HepG2 (cell line): ENCODE data around the gene CEP104. TPM values are rescaled to one million over a fixed set of nuclear protein-coding genes. Genes with fewer than 3 reads are reported as not detected.

Experiments
- ATAC-seq: fragments of 200-7000 bp; cut with Tn5 transposase; 3 replicates; pipeline ENCODE4 v1.9.1; 2020; ENCODE audit warnings: mild to moderate bottlenecking, moderate library complexity
- BruUV-seq: library from RNA; stranded (reverse); fragments of 400-500 nt; replicated peaks from 2 replicates; lab custom pipeline; 2021; lab: Mats Ljungman, UMichigan
- CTCF ChIA-PET: fragments of 300-600 bp; formaldehyde crosslinking; extraction: SDS; loops from one replicate; lab custom pipeline; 2021; ENCODE audit warnings: low total read pairs, inconsistent platforms, low intra/inter-chr PET ratio; lab: Yijun Ruan, JAX
- POLR2A ChIA-PET: fragments of 350-600 bp; sonication (Branson Sonifier 250); formaldehyde crosslinking; loops from one replicate; lab custom pipeline; 2020; ENCODE audit warnings: antibody characterized with exemption, inconsistent platforms; lab: Yijun Ruan, JAX
- DNase-seq: peaks from one replicate; pipeline ENCODE4 v3.0.0-alpha.2; 2015; ENCODE audit warnings: low spot score
- FAIRE-seq: peaks from 3 replicates; lab custom pipeline; 2011; peaks lifted over from hg19 to GRCh38; lab: Jason Lieb, UNC
- H2AFZ ChIP-seq: one replicate; pipeline ENCODE4 v1.6.1; 2011; ENCODE audit warnings: low read length, inconsistent platforms
- H3K27ac ChIP-seq: fragments of 300-600 bp; 3 replicates; pipeline ENCODE4 v1.8.0; 2011; ENCODE audit warnings: mixed run types, mild to moderate bottlenecking, mixed read lengths, low read length, inconsistent platforms; ENCODE audit not compliant: insufficient read depth; ENCODE audit errors: extremely low read length
- H3K27me3 ChIP-seq, 2 experiments: fragments of 200-600 bp in 1 of 2; 2 replicates in 1 of 2; 3 replicates in 1 of 2; pipeline versions ENCODE4 v1.6.0 to v1.8.0; 2011; ENCODE audit warnings: low read length in 2 of 2, mild to moderate bottlenecking in 2 of 2, moderate library complexity in 2 of 2, inconsistent platforms in 1 of 2; ENCODE audit not compliant: insufficient read depth in 2 of 2, control insufficient read depth in 1 of 2
- H3K36me3 ChIP-seq, 2 experiments: fragments of 200-600 bp in 1 of 2; replicated peaks in 1 of 2; 2 replicates in 1 of 2; 3 replicates in 1 of 2; pipeline versions ENCODE4 v1.5.1 to v1.8.0; 2011; ENCODE audit warnings: low read length in 2 of 2, inconsistent platforms in 1 of 2; ENCODE audit not compliant: insufficient read depth in 2 of 2, control insufficient read depth in 1 of 2
- H3K4me1 ChIP-seq: 2 replicates; pipeline ENCODE4 v1.5.1; 2012; ENCODE audit warnings: low read length, inconsistent platforms; ENCODE audit not compliant: insufficient read depth
- H3K4me2 ChIP-seq: 2 replicates; pipeline ENCODE4 v1.6.0; 2011; ENCODE audit warnings: low read depth, low read length, inconsistent platforms
- H3K4me3 ChIP-seq, 3 experiments: fragments of 200-600 bp in 1 of 3; sonication (generic), shearing (Covaris generic) in 1 of 3; replicated peaks in 1 of 3; 2 replicates each; pipeline ENCODE4 v1.5.1; 2011 to 2016; ENCODE audit warnings: low read length in 3 of 3, inconsistent platforms in 2 of 3, low read depth in 2 of 3, mild to moderate bottlenecking in 2 of 3, control low read depth in 1 of 3, mixed read lengths in 1 of 3; ENCODE audit not compliant: insufficient read depth in 1 of 3
- H3K79me2 ChIP-seq: one replicate; pipeline ENCODE4 v1.6.1; 2011; ENCODE audit warnings: low read length, inconsistent platforms; ENCODE audit not compliant: insufficient read depth
- H3K9ac ChIP-seq: 2 replicates; pipeline ENCODE4 v1.6.0; 2011; ENCODE audit warnings: mild to moderate bottlenecking, low read depth, low read length, inconsistent platforms; ENCODE audit not compliant: insufficient read depth
- H3K9me3 ChIP-seq: 2 replicates; pipeline ENCODE4 v1.5.1; 2012; ENCODE audit warnings: mild to moderate bottlenecking, low read length
- H4K20me1 ChIP-seq: 2 replicates; pipeline ENCODE4 v1.6.0; 2011; ENCODE audit warnings: inconsistent platforms, mild to moderate bottlenecking, low read length, moderate library complexity; ENCODE audit not compliant: insufficient read depth
- DDIT3 ChIP-seq: sonication (generic); formaldehyde crosslinking; IDR thresholded peaks from 2 replicates; pipeline ENCODE4 v1.4.0; 2020; ENCODE audit warnings: mild to moderate bottlenecking, missing genetic modification reagents
- HDAC6 ChIP-seq: fragments of 200-600 bp; sonication (generic); IDR thresholded peaks from 2 replicates; pipeline ENCODE4 v1.7.0; 2017; ENCODE audit warnings: mild to moderate bottlenecking, antibody characterized with exemption, low read length, low read depth
- ISL2 ChIP-seq: sonication (generic); formaldehyde crosslinking; IDR thresholded peaks from 2 replicates; pipeline ENCODE4 v1.5.0; 2020; ENCODE audit warnings: missing genetic modification reagents
- KDM4B ChIP-seq: sonication (generic); formaldehyde crosslinking; IDR thresholded peaks from 2 replicates; pipeline ENCODE4 v1.4.0; 2020; ENCODE audit warnings: missing genetic modification reagents
- NCOA1 ChIP-seq: sonication (generic); formaldehyde crosslinking; IDR thresholded peaks from 2 replicates; pipeline ENCODE4 v1.9.0; 2021; ENCODE audit warnings: missing genetic modification reagents
- RFX5 ChIP-seq: IDR thresholded peaks from 2 replicates; pipeline ENCODE4 v1.6.1; 2011; ENCODE audit warnings: low read depth, low read length, improper control_type of control experiment
- ZBTB25 ChIP-seq: IDR thresholded peaks from 2 replicates; pipeline ENCODE4 v1.6.1; 2018; ENCODE audit warnings: missing genetic modification reagents
- ZBTB38 ChIP-seq: sonication (generic); formaldehyde crosslinking; IDR thresholded peaks from 2 replicates; pipeline ENCODE4 v1.5.1; 2020; ENCODE audit warnings: mild to moderate bottlenecking, missing genetic modification reagents
- ZHX2 ChIP-seq, 2 experiments: sonication (generic) in 1 of 2; formaldehyde crosslinking in 1 of 2; IDR thresholded peaks; 2 replicates each; pipeline versions ENCODE4 v1.6.1 to v1.9.0; 2014 to 2022; ENCODE audit warnings: antibody characterized with exemption in 1 of 2, borderline replicate concordance in 1 of 2, inconsistent platforms in 1 of 2, low read depth in 1 of 2, missing genetic modification reagents in 1 of 2
- ZNF512 ChIP-seq: sonication (generic); formaldehyde crosslinking; IDR thresholded peaks from 2 replicates; pipeline ENCODE4 v1.4.0; 2020; ENCODE audit warnings: mild to moderate bottlenecking, missing genetic modification reagents
- ZNF782 ChIP-seq: sonication (generic); formaldehyde crosslinking; IDR thresholded peaks from 2 replicates; pipeline ENCODE4 v1.4.0; 2020; ENCODE audit warnings: missing genetic modification reagents, mild to moderate bottlenecking, borderline replicate concordance
- WGBS: methylation state at CpG from one replicate; pipeline ENCODE4 v1.1.6; 2017; ENCODE audit warnings: low lambda C conversion rate; 5-methylcytosine and 5-hydroxymethylcytosine counted together
- in situ Hi-C: cut with HindIII; loops from 2 replicates; pipeline ENCODE4 v1.10.0; 2017; ENCODE audit warnings: low pct_unique_long_range_greater_than_20kb; ENCODE audit not compliant: extremely low pct_ligation_motif_present
- intact Hi-C: fragments of 100-400 bp; cut with micrococcal nuclease; formaldehyde crosslinking; loops from one replicate; pipeline ENCODE4 v1.10.0; 2022; ENCODE audit not compliant: unreplicated experiment
- polyA plus RNA-seq, 8 experiments: library from polyadenylated mRNA; depleted of rRNA in 3 of 8; stranded (reverse) in 7 of 8; unstranded in 1 of 8; fragments of >200 nt; fragmentation: Illumina TruSeq in 4 of 8; extraction: Trizol in 4 of 8; gene quantifications; 2 replicates each; pipeline versions ENCODE4 v1.2.1 to v1.2.3, GENCODE V29; 2011 to 2016; ENCODE audit warnings: low read depth in 4 of 8, missing spikeins in 1 of 8, mixed read lengths in 1 of 8; ENCODE audit not compliant: insufficient read depth in 1 of 8
- total RNA-seq, 5 experiments: library from RNA; depleted of rRNA; stranded (reverse); fragments of >200 nt; fragmentation: Illumina TruSeq; extraction: Trizol; gene quantifications; 2 replicates each; pipeline ENCODE4 v1.2.3, GENCODE V29; 2016; ENCODE audit warnings: low read depth in 1 of 5
- TF ChIP-seq, protein P1 (sequence below): sonication (generic); formaldehyde crosslinking; IDR thresholded peaks from 2 replicates; pipeline ENCODE4 v1.5.0; 2020; ENCODE audit warnings: missing genetic modification reagents

CEP104 gene
- total and polyA plus RNA-seq, 2 of the 13 experiments (the other 11 are each of a cell fraction or from before 2014, with no cell fraction given), result 20.4 to 30.1 TPM

DNA sequence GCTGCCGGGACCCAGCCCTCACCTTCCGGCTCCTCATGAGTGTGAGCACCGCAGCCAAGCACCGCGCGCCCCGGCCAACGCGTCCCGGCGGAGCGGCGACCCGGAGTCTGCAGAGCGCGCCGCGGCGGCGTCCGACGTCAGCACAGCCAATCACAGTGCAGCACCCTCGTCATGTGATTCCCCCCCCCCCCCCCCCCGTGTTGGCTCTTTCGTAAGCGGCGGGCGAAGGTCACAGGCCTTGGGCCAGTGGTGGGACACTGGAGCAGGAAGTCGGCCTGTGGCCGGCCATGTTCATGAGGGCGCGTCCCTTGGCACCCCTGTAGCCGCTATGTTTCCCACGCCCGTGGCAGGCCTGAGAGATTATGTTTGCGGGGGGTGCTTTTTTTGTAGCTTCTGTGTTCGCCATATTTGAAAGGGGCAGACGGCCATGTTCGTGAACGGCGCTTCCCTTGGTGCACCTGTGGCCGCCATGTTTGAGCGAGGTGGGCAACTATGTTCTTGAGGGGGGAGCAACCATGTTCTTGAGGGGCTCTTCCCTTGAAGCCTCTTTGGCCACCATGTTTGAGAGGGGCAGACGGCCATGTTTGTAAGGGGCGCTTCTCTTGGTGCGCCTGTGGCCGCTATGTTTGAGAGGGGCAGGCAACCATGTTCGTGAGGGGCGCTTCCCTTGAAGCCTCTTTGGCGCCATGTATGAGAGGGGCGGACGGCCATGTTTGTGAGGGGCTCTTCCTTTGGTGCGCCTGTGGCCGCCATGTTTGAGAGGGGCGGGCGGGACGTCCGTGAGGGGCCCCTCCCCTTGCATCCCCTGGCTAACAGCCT, 43.3 kb upstream of the CEP104 start, which contains the start of gene C1orf174:
Gene C1orf174 (minus strand): TSS at position 123 of the 819 bp plus-strand sequence. CDS start 86 bp downstream, at position 37.
- Histone ChIP-seq H2AFZ (no peak within 1 kb of the TSS), H3K9ac (peak within 1 kb of the TSS; percentile 95), H4K20me1 (no peaks in the 10 kb centered on the region), H3K27ac (peak within 1 kb of the TSS; percentile 99), H3K36me3 (peaks cover 0 to 10% of the 10 kb centered on the region in 2 experiments; a peak in 2 of 5 replicates), H3K9me3 (peaks cover 4% of the 10 kb centered on the region; the same call in 1 of the 2 replicates), H3K27me3 (no peaks in the 10 kb centered on the region; a peak in 1 of 5 replicates), H3K4me1 (peaks cover 59% of the 10 kb centered on the region), H3K4me2 (peak within 1 kb of the TSS; percentile 85), H3K79me2 (peaks cover 47% of the 10 kb centered on the region), H3K4me3 (peak within 1 kb of the TSS; percentile 85 to 97 (median 88))
- ChIA-PET CTCF (no interaction called here), POLR2A (interaction anchor here (0.7 to 1.7 kb wide), 4 partner anchors 10 to 129 kb away, joined by 3 to 10 read pairs (median 4); partner anchors contain the start of genes CEP104 and DFFB)
- BruUV-seq, result TSS peak; percentile 76
- intact Hi-C loops, result loop anchor here (1.0 to 10.0 kb wide), 2 partner anchors 43 to 126 kb away; partner anchors contain the start of genes CEP104, DFFB and SMIM1
- peak; percentile 97 for DNase-seq
- ATAC-seq, result peak; percentile 78
- in situ Hi-C loops, result loop anchor here (25.0 kb wide), 1 partner anchor 162 kb away; no protein-coding TSS in a partner anchor
- peak; percentile 87 for FAIRE-seq
- 0% methylated on average over 6 of the region's 58 CpGs for WGBS
- TF ChIP-seq ZHX2 (IDR thresholded peaks at IDR 0.05; ENCODE audit: low read depth) (peak; percentile 99), ZHX2 (CRISPR knock-in tag; IDR thresholded peaks at IDR 0.05; ENCODE audit: borderline replicate concordance) (no peak), ZBTB25 (CRISPR knock-in tag) (peak; percentile 82), ZNF512 (CRISPR knock-in tag) (no peak), RFX5 (no peak), DDIT3 (CRISPR knock-in tag) (no peak), ISL2 (CRISPR knock-in tag) (no peak; the same call in 1 of the 2 replicates), HDAC6 (no peak), ZBTB38 (CRISPR knock-in tag) (no peak; the same call in 1 of the 2 replicates), NCOA1 (CRISPR knock-in tag) (no peak), KDM4B (CRISPR knock-in tag) (no peak; the same call in 1 of the 2 replicates), ZNF782 (CRISPR knock-in tag) (no peak; the same call in 1 of the 2 replicates)
- TF ChIP-seq, protein P1, sequence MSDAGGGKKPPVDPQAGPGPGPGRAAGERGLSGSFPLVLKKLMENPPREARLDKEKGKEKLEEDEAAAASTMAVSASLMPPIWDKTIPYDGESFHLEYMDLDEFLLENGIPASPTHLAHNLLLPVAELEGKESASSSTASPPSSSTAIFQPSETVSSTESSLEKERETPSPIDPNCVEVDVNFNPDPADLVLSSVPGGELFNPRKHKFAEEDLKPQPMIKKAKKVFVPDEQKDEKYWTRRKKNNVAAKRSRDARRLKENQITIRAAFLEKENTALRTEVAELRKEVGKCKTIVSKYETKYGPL (CRISPR knock-in tag), result peak; percentile 39; the same call in 1 of the 2 replicates
